D721Med (cell line): ENCODE data around the gene C2.
"Not testable (repeated sequence)": the region's sequence is repeated elsewhere in the genome, so short reads cannot be mapped to it uniquely, and the experiment has no call there.

Source experiments
- DNase-seq: peaks from one replicate; pipeline ENCODE4 v3.0.0; 2011; ENCODE audit warnings: low spot score; ENCODE audit not compliant: insufficient read length
- FAIRE-seq: peaks from 2 replicates; lab custom pipeline; 2011; peaks lifted over from hg19 to GRCh38; lab: Jason Lieb, UNC
- TF ChIP-seq, protein P1 (sequence below): IDR thresholded peaks from 2 replicates; pipeline ENCODE4 v1.5.1; 2012; ENCODE audit warnings: mild to moderate bottlenecking, control low read depth; ENCODE audit not compliant: insufficient read depth; ENCODE audit errors: missing control alignments

Gene C2

DNA sequence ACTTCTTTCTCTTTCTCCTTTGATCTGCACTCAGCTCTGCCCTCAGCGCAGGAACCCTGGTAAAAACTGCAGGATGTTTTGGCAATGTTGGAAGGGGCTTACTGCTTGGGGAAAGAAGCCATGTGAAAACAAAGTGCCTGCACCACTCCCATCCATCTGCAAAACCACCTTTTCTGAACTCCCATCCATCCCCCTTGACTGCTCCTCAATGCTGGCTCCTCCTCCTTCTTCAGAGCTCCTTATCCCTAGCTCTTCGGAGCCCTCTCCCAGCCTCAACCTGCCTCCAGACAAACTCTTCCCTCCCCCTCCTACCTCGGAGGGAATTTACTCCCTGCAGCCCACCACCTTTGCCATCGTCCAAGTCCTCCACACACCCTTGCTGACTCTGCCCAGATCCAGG is 21.4 kb upstream of the C2 start:
- TF ChIP-seq, protein P1, sequence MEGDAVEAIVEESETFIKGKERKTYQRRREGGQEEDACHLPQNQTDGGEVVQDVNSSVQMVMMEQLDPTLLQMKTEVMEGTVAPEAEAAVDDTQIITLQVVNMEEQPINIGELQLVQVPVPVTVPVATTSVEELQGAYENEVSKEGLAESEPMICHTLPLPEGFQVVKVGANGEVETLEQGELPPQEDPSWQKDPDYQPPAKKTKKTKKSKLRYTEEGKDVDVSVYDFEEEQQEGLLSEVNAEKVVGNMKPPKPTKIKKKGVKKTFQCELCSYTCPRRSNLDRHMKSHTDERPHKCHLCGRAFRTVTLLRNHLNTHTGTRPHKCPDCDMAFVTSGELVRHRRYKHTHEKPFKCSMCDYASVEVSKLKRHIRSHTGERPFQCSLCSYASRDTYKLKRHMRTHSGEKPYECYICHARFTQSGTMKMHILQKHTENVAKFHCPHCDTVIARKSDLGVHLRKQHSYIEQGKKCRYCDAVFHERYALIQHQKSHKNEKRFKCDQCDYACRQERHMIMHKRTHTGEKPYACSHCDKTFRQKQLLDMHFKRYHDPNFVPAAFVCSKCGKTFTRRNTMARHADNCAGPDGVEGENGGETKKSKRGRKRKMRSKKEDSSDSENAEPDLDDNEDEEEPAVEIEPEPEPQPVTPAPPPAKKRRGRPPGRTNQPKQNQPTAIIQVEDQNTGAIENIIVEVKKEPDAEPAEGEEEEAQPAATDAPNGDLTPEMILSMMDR = no peak
- DNase-seq (no peak), FAIRE-seq (no peak)

- FAIRE-seq, DNase-seq: not testable (repeated sequence)
These were observed 20.8 kb upstream of the C2 start for GRCh38 chr6:31906727-31907126.

DNA sequence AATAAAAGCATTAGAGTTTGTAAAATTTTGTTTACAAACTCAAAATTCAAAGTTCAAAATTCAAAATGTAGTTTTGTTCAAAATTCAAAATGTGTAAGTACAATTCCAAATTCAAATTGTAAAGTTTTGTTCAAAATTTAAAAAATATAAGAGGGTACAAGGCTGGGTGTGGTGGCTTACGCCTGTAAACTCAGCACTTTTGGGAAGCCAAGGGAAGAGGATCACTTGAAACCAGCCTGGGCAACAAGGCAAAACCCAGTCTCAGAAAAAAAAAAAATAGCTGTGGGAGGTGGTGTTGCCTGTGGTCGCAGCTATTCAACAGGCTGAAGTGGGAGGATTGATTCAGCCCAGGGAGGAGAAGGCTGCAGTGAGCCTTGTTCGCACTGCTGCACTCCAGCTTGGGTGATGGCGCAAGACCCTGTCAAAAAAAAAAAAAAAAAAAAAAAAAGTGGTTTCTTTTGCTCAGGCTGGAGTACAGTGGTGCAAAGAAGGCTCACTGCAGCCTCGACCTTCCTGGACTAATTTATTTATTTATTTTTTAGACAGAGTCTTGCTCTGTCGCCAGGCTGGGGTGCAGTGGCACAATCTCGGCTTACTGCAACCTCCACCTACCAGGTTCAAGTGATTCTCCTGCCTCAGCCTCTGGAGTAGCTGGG is 20.2 kb upstream of the C2 start:
- TF ChIP-seq, protein P1 = no peak
- FAIRE-seq (no peak), DNase-seq (no peak)

DNA sequence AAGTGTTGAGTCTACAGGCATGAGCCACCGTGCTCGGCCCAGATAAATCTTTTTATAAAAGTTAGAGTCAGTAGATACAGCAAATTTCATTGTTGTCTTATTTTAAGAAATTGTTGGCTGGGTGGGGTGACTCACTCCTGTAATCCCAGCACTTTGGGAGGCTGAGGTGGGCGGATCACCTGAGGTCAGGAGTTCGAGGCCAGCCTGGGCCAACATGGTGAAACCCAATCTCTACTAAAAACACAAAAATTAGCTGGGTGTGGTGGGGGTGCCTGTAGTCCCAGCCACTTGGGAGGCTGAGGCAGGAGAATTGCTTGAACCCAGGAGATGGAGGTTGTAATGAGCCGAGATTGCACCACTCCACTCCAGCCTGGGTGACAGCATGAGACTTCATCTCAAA is 19.3 kb upstream of the C2 start:
- not testable (repeated sequence) for DNase-seq, FAIRE-seq

DNA sequence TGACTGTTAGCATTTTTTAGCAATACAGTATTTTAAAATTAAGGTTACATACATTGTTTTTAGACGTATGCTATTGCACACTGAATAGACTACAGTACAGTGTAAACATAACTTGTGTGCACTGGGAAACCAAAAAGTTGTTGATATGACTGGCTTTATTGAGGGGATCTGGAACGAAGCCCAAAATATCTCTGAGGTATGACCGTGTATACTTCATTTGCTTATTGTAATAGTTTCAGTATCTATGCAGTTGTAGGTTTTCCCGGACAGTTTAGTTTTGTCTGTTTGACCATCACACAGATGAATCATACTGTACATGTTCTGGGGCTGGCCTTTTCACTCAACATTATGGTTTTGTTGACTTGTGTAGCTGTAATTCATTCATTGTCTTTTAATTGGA is 18.7 kb upstream of the C2 start:
- FAIRE-seq (no peak), DNase-seq (no peak)
- TF ChIP-seq, protein P1 = no peak

DNA sequence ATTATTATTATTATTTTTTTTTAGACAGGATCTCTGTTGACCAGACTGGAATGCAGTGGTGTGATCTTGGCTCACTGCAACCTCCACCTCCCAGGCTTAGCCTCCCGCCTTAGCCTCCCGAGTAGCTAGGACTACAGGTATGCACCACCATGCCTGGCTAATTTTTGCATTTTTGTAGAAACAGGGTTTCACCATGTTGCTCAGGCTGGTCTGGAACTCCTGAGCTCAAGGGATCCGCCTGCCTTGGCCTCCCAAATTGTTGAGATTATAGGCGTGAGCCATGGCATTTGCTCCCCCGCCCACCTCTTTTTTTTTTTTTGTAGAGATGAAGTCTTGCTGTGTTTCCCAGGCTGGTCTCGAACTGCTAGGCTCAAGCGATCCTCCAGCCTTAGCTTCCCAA is 18.2 kb upstream of the C2 start:
- not testable (repeated sequence) for FAIRE-seq, DNase-seq

- FAIRE-seq (no peak), DNase-seq (no peak)
- TF ChIP-seq, protein P1 = no peak
These were observed 15.5 kb upstream of the C2 start for GRCh38 chr6:31911826-31912585.

GRCh38 chr6:31915351-31915750 is 12.2 kb upstream of the C2 start:
- TF ChIP-seq, protein P1 = no peak
- FAIRE-seq (no peak), DNase-seq (no peak)
